HFF-Myc (cell line): ENCODE data around the gene DNAJC15.

Experiments
- DNase-seq: peaks from one replicate; pipeline ENCODE4 v3.0.0-alpha.2; 2011; ENCODE audit warnings: low read depth; ENCODE audit errors: extremely low read depth
- H3K4me3 ChIP-seq: replicated peaks from 2 replicates; pipeline ENCODE4 v1.5.1; 2011; ENCODE audit warnings: low read depth, mild to moderate bottlenecking, control low read depth, low read length
- CTCF ChIP-seq: IDR thresholded peaks from 2 replicates; pipeline ENCODE4 v1.5.1; 2012; ENCODE audit warnings: mild to moderate bottlenecking, low read depth, low read length, control low read depth; ENCODE audit errors: missing control alignments

The DNAJC15 gene

DNA sequence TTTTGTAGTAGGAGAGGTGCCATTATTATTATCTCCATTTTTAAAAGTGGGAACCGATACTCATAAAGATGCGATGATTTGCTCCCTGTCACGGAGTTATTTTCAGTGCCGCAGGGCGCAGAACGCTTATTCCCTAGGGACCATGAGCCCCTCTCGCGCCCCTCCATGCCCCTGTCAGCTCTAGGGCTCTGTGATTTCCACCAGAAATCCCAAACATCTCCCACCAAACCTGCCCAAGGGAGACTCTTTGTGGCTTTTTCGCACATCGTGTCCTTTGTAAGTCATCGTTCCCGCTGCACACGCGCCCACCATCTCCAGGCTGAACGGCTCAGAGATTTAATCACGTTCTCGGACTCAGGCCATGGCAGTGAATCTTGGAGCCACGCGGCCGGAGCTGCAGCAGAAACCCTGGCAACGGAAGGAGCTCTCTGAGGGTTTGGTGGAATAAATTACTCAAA lies 105.1 kb downstream of the DNAJC15 start:
- no peak overlapping the region for H3K4me3 ChIP-seq
- DNase-seq: no peak
- TF ChIP-seq CTCF: no peak

DNA sequence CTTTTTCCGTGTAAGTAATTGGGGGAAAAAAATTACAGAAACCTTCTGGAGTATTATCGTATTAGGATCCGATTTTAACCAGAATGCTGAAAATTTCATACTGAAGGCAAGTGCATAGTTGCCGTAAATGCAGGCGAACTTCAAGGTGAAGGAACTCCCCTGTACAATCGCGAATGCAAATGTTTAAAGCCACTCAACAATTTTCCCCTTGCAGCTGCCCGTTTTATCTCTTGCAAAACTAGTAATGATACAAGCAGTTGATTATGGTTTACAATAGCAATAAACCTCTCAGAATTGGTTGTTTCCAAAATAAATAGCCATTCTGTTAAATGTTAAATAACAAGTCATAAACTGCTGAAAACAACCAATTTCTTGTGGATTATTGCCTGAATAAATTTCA lies 105.7 kb downstream of the DNAJC15 start:
- no peak for TF ChIP-seq CTCF
- no peak for DNase-seq
- H3K4me3 ChIP-seq: no peak overlapping the region

- TF ChIP-seq CTCF: no peak
- DNase-seq: no peak
- H3K4me3 ChIP-seq: no peak overlapping the region
Observed at GRCh38 chr13:43129511-43130110, 106.2 kb downstream of the DNAJC15 start.

GRCh38 chr13:43132257-43132656 lies 108.9 kb downstream of the DNAJC15 start:
- no peak for TF ChIP-seq CTCF
- DNase-seq: no peak
- H3K4me3 ChIP-seq: no peak overlapping the region

GRCh38 chr13:43132911-43133310 lies 109.5 kb downstream of the DNAJC15 start:
- H3K4me3 ChIP-seq: no peak overlapping the region
- no peak for TF ChIP-seq CTCF
- DNase-seq: no peak

DNA sequence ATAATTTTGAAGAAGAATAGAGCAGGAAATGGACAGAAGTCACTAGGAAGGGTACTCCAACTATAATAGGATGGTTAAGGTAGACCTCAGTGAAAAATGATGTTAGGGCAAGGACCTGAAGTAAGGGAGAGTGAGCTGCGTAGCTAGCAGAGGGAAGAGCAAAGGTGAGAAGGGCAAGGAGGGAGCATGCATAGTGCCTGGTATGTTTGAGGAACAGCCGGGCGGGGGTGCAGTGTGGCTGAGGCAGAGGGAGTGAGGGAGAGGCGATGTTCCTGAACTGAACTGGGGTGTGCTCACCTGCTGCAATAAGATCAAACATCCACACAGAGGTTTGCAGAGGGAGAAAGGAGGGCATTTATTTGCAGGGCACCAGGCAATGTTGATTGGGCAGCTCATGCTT lies 110.4 kb downstream of the DNAJC15 start:
- H3K4me3 ChIP-seq: no peak overlapping the region
- no peak for TF ChIP-seq CTCF
- no peak for DNase-seq

- TF ChIP-seq CTCF: no peak
- no peak for DNase-seq
- H3K4me3 ChIP-seq: no peak overlapping the region
Observed at GRCh38 chr13:43134868-43135267, 111.5 kb downstream of the DNAJC15 start.
